Retinal pigment epithelial cell (primary cell): Measurements from ENCODE around the gene GSTO2.
A peak's percentile ranks its signal among the peaks of the same experiment; 100 is the strongest.

Experiments used
- DNase-seq: peaks from one replicate; pipeline ENCODE4 v3.0.0-alpha.2; 2010; ENCODE audit warnings: low read depth
- H3K4me3 ChIP-seq: 2 replicates; pipeline ENCODE4 v1.5.1; 2011; ENCODE audit warnings: mild to moderate bottlenecking, low read length, control low read depth, moderate library complexity
- CTCF ChIP-seq: conservative IDR thresholded peaks from 2 replicates; pipeline ENCODE4 v1.5.1; 2011; ENCODE audit warnings: low read depth, low read length, control low read depth, inconsistent platforms

GSTO2 gene

GRCh38 chr10:104268713-104269645 lies at the start of gene GSTO2:
Gene GSTO2 (plus strand): TSS chr10:104269184. CDS start chr10:104274916, 5,732 bp downstream.
- no peak for TF ChIP-seq CTCF
- peak within 1 kb of the TSS; percentile 91 for H3K4me3 ChIP-seq
- peak; percentile 98 for DNase-seq

GRCh38 chr10:104220522-104220921 lies 48.5 kb upstream of the GSTO2 start:
- H3K4me3 ChIP-seq: no peak overlapping the region
- no peak for DNase-seq
- no peak for TF ChIP-seq CTCF

GRCh38 chr10:104223304-104223703 lies 45.7 kb upstream of the GSTO2 start:
- no peak for DNase-seq
- TF ChIP-seq CTCF: no peak
- no peak overlapping the region for H3K4me3 ChIP-seq

GRCh38 chr10:104230490-104230889 lies 38.5 kb upstream of the GSTO2 start:
- no peak for DNase-seq
- TF ChIP-seq CTCF: no peak
- H3K4me3 ChIP-seq: no peak overlapping the region

GRCh38 chr10:104231784-104232612 lies 37.0 kb upstream of the GSTO2 start, which contains the start of gene CFAP43:
Gene CFAP43 (minus strand): TSS chr10:104232364. CDS start chr10:104232246, 118 bp downstream.
- peak within 1 kb of the TSS; percentile 88 for H3K4me3 ChIP-seq
- DNase-seq: peak; percentile 83
- TF ChIP-seq CTCF: no peak

- no peak for DNase-seq
- H3K4me3 ChIP-seq: peak overlapping the region; percentile 88
- no peak for TF ChIP-seq CTCF
These were observed 36.3 kb upstream of the GSTO2 start for GRCh38 chr10:104232613-104233102.
